Right ventricle myocardium superior (tissue), 1 donor: Measurements from ENCODE around the gene CHDH. TPM values are rescaled to one million over a fixed set of nuclear protein-coding genes. Genes with fewer than 3 reads are reported as not detected.
A peak's percentile ranks its signal among the peaks of the same experiment; 100 is the strongest.

Experiments
- ATAC-seq: fragments of 200-7000 bp; cut with Tn5 transposase; one replicate; pipeline ENCODE4 v1.9.1; 2020; ENCODE audit warnings: mild to moderate bottlenecking; ENCODE audit not compliant: poor library complexity
- DNase-seq: peaks from one replicate; pipeline ENCODE4 v3.0.0-alpha.2; 2020
- intact Hi-C: fragments of 100-400 bp; cut with DNase I; formaldehyde crosslinking; loops from one replicate; pipeline ENCODE4 v1.11.2; 2022
- total RNA-seq: library from RNA; stranded (reverse); fragmentation: NEBNext Ultra II Directional; extraction: Animal tissue kit (Norgen Biotek cat#: 25700); gene quantifications from one replicate; pipeline ENCODE4 v1.2.1, GENCODE V29; 2021
- donor health status: DM: no; HTN: yes; CAD: no; lungs with severe emphysema.

The CHDH gene
- total RNA-seq, 1 donor from 2014 or later = 9.3 TPM

- intact Hi-C loops = no loop called here
- no peak for DNase-seq
- peak; percentile 44 for ATAC-seq
These were observed 13.0 kb upstream of the CHDH start for GRCh38 chr3:53859178-53859577.

- intact Hi-C loops = no loop called here
- no peak for ATAC-seq
- DNase-seq = no peak
These were observed 12.0 kb upstream of the CHDH start for GRCh38 chr3:53858096-53858741.

- DNase-seq = no peak
- no peak for ATAC-seq
- intact Hi-C loops = no loop called here
These were observed 10.7 kb upstream of the CHDH start for GRCh38 chr3:53856964-53857363.

- intact Hi-C loops = no loop called here
- ATAC-seq (no peak), DNase-seq (no peak)
These were observed 4.7 kb upstream of the CHDH start for GRCh38 chr3:53850895-53851294.

- ATAC-seq (no peak), DNase-seq (no peak)
- intact Hi-C loops = no loop called here
These were observed 3.7 kb upstream of the CHDH start for GRCh38 chr3:53849916-53850315.

- DNase-seq = no peak
These were observed 584 bp upstream of the CHDH start for GRCh38 chr3:53846851-53847155.

GRCh38 chr3:53845881-53846133 lies 412 bp downstream of the CHDH start:
- no peak for DNase-seq
- intact Hi-C loops = no loop called here
- ATAC-seq = no peak

More at GRCh38 chr3:53846851-53847155, 584 bp upstream of the CHDH start:
- no peak for ATAC-seq
- intact Hi-C loops = no loop called here

- ATAC-seq = peak; percentile 73
These were observed 927 bp downstream of the CHDH start for GRCh38 chr3:53845103-53845880.

GRCh38 chr3:53844262-53845102 lies 1.7 kb downstream of the CHDH start:
- ATAC-seq = no peak
- intact Hi-C loops = no loop called here

More at GRCh38 chr3:53845103-53845880, 927 bp downstream of the CHDH start:
- intact Hi-C loops = no loop called here
- peak; percentile 71 for DNase-seq

GRCh38 chr3:53843195-53844177 lies 2.7 kb downstream of the CHDH start:
- ATAC-seq = no peak
- intact Hi-C loops = no loop called here
- no peak for DNase-seq

More at GRCh38 chr3:53844262-53845102, 1.7 kb downstream of the CHDH start:
- DNase-seq = no peak

- intact Hi-C loops = no loop called here
- DNase-seq = no peak
- ATAC-seq = peak; percentile 23
These were observed 3.6 kb downstream of the CHDH start for GRCh38 chr3:53842436-53843194.

GRCh38 chr3:53841296-53841695 lies 4.9 kb downstream of the CHDH start:
- DNase-seq (no peak), ATAC-seq (no peak)
- intact Hi-C loops = no loop called here

- intact Hi-C loops = no loop called here
- DNase-seq = no peak
- ATAC-seq = no peak
These were observed 8.9 kb downstream of the CHDH start for GRCh38 chr3:53837331-53837730.

- intact Hi-C loops = no loop called here
- no peak for ATAC-seq
- no peak for DNase-seq
These were observed 9.9 kb downstream of the CHDH start for GRCh38 chr3:53836084-53836872.

- no peak for DNase-seq
These were observed 11.0 kb downstream of the CHDH start for GRCh38 chr3:53835257-53835656.

GRCh38 chr3:53834429-53835095 lies 11.7 kb downstream of the CHDH start:
- intact Hi-C loops = no loop called here
- ATAC-seq (no peak), DNase-seq (no peak)

More at GRCh38 chr3:53835257-53835656, 11.0 kb downstream of the CHDH start:
- no peak for ATAC-seq
- intact Hi-C loops = no loop called here

- ATAC-seq = no peak
- intact Hi-C loops = no loop called here
- no peak for DNase-seq
These were observed 12.5 kb downstream of the CHDH start for GRCh38 chr3:53833700-53834099.
